GM12872 (cell line): ENCODE measurements around the gene SOBP.

Source experiments
- TF ChIP-seq, protein P1 (sequence below): IDR thresholded peaks from 3 replicates; pipeline ENCODE4 v1.5.1; 2011; ENCODE audit warnings: low read depth, mild to moderate bottlenecking, low read length, moderate library complexity; ENCODE audit not compliant: insufficient read depth

SOBP gene

DNA sequence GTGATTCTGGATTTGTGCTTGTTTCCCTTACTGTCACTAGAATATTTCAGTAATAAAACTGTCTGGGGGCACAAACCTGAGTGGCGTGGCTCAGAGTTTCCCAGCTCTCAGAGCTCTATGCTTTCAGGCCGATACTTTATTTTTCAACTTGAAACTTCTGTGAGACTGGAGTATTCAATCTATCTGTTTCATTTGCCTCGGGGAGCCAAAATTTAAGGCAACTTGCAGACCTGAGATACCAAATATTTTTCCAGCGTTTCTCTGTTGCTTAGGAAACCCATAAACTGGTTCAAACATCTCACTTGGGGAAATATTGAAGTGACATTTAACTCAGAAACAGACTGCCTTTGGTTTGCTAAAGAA, 74.7 kb downstream of the SOBP start:
- TF ChIP-seq, protein P1, sequence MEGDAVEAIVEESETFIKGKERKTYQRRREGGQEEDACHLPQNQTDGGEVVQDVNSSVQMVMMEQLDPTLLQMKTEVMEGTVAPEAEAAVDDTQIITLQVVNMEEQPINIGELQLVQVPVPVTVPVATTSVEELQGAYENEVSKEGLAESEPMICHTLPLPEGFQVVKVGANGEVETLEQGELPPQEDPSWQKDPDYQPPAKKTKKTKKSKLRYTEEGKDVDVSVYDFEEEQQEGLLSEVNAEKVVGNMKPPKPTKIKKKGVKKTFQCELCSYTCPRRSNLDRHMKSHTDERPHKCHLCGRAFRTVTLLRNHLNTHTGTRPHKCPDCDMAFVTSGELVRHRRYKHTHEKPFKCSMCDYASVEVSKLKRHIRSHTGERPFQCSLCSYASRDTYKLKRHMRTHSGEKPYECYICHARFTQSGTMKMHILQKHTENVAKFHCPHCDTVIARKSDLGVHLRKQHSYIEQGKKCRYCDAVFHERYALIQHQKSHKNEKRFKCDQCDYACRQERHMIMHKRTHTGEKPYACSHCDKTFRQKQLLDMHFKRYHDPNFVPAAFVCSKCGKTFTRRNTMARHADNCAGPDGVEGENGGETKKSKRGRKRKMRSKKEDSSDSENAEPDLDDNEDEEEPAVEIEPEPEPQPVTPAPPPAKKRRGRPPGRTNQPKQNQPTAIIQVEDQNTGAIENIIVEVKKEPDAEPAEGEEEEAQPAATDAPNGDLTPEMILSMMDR: no peak

- TF ChIP-seq, protein P1: no peak
These were observed 75.3 kb downstream of the SOBP start for GRCh38 chr6:107565165-107565723.

DNA sequence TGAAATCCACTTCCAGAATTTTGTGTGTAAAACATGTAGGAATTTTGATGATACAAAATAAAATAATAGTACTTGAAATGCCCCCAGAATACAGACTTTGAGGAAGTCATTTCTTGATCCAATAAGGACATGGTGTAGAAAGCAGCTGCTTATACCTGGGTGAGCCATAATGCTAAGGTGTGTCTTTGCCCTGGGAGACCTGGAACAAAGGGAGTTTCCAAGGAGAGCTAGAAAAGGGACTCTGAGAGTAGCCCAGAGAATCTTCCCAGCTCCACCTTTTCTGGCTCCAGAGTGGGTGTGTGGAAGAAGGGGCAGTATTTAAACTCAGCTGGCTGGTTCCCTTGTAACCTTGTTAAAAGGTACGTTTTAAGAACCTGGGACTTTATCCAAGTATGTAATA, 77.7 kb downstream of the SOBP start:
- TF ChIP-seq, protein P1: no peak

DNA sequence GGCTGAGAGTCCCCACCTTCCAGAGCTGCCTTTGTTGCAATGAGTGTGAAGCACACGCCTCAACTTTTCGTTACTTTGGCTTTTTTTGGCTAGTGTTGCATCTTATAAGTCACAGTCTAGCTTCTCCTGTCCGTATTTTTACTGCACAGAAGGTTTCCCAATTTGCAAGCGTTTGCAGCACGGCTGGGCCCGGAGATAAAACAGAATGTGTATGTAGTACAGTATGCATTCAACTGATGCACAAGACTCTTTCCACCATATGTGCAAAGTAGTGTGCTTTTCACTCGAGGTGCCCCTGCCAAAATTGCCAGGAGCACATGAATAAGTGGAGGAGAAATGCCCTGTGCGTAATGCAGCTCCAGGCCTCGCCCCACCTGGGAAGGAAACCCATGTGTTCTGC, 79.6 kb downstream of the SOBP start:
- TF ChIP-seq, protein P1: no peak

- TF ChIP-seq, protein P1: no peak
These were observed 81.4 kb downstream of the SOBP start for GRCh38 chr6:107571354-107571753.

GRCh38 chr6:107572886-107573285, 83.0 kb downstream of the SOBP start:
- TF ChIP-seq, protein P1: no peak

DNA sequence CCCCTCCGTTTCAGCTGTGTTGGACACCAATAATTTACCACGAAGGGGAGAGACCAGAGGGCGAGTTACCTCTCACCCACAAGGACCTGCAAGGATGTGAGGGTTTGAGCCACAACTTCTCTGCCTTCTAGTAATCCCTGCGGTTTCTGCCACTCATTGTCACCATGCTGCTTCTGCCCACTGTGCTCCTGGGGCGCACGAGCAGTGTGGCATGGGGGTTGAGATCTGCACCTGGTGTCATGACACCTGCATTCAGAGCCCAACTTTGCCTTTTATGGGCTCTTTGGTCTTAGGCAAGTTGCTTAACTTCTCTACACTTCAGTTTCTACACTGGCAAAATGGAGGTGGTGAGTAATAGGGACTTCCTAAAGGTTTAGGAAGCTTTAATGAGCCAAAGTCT, 84.9 kb downstream of the SOBP start:
- TF ChIP-seq, protein P1: no peak
